ENCODE results near the gene NF2.

NF2 gene

DNA sequence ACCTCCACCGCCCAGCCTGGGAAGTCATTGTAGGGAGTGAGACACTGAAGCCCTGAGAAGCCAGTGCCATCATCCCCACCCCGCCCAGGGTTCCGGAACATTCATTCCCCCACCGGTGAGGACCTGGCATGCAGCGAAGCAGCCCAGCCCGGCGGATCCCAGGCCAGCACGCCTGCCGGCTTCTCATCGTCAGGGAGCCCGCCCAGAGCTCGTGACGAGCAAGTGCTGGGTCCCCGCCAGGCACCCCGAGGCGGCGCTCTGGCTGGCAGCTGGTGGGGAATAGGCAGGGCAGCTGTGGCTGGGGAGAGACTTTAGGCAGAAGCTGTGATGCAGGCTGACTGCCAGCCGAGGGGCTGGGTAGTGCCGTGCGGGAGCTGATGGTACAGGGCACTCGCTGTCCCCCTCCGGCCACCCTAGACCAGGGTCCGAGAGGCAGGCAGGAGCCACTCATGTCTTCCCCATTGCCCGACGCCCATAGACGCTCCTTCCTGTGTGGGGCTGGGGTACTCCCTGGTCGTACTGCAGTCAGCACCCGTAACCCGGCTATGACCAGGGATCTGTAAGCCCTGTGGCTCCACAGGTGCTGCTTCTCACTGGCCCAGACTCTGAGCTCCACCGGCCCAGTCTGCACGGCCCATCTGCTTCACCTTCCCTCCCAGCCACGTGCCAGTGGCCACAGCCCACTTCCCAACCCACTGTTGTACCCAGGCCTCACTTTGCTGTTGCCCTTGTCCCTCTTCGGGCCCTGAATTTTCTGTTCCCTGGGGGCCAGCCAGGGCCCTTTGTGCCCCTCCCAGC is 91.9 kb downstream of the NF2 start:
- H3K4me3 ChIP-seq (ENCODE audit: low read depth, low read length), result no peak overlapping the region
- TF ChIP-seq, protein P1, sequence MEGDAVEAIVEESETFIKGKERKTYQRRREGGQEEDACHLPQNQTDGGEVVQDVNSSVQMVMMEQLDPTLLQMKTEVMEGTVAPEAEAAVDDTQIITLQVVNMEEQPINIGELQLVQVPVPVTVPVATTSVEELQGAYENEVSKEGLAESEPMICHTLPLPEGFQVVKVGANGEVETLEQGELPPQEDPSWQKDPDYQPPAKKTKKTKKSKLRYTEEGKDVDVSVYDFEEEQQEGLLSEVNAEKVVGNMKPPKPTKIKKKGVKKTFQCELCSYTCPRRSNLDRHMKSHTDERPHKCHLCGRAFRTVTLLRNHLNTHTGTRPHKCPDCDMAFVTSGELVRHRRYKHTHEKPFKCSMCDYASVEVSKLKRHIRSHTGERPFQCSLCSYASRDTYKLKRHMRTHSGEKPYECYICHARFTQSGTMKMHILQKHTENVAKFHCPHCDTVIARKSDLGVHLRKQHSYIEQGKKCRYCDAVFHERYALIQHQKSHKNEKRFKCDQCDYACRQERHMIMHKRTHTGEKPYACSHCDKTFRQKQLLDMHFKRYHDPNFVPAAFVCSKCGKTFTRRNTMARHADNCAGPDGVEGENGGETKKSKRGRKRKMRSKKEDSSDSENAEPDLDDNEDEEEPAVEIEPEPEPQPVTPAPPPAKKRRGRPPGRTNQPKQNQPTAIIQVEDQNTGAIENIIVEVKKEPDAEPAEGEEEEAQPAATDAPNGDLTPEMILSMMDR (IDR thresholded peaks at IDR 0.05; ENCODE audit: low read depth, low read length), result no peak

DNA sequence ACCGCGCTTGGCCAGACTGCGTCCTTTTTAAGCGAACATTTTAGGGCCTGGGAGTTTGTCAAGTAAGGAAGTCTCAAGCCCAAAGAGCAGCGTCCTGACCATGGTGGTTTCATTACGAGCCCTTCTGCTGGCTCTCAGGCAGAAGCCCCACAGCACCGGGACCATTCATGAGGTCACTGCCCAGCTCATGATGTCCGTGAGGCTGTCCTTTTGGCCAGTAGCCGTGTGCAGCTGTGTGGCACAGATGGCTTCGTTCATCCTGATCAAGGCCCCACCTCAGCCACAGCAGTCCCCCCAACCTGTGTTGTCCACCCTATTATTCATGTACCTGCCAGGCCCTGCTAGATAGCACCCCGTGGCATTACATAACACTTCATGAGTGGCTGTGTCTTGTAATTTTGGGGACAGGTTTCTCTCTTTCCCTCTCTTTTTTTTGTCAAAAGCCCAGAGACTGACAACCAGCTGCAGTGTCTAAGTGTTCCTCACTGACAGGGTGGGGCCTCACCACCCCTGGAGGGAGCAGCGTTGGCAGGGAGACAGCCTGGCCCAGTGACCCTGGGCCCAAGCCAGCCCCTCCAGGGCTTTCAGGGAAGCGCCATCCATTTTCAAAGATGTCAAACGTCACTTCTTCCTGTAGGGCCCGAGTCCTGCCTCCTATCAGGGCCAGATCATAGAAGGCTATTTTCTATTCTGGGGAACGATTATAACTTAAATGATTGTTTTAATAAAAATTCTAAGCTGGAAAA is 94.6 kb downstream of the NF2 start:
- H3K4me3 ChIP-seq (ENCODE audit: low read depth, low read length), result no peak overlapping the region
- TF ChIP-seq, protein P1 (IDR thresholded peaks at IDR 0.05; ENCODE audit: low read depth, low read length), result no peak

DNA sequence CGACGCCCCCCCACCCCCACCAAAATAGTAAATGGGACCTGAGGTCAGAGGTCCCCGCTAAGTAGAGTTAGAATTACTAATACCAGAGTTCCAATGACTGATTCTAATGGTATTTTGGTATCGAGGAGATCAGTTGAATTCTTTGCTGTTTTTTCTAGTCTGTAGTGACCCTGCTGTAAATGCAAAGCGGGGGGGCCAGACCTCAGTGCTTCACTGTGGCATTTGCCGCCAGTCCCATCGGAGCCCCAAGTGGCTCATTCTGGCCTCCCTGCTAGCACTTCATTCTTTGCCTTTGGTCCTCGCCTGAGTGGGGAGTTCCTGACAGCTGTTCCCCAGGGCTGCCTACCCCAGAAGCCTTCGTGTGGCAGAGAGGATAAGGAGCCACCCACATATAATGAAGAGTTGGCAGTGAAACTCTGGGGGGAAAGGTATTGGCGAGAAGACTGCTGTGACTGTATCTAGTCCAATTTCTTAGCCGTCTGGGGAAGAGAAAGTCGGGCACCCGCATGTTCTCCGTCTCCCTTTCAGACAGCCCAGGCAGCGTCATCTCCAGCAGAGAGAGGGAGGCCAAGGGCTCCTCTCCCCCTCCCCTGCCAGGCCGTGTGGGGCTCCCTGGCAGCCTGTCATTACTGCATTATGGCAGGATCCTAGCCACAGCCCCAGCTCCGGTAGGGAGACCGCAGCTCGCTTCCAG is 96.9 kb downstream of the NF2 start:
- TF ChIP-seq, protein P1 (IDR thresholded peaks at IDR 0.05; ENCODE audit: low read depth, low read length), result no peak
- no peak overlapping the region for H3K4me3 ChIP-seq (ENCODE audit: low read depth, low read length)

DNA sequence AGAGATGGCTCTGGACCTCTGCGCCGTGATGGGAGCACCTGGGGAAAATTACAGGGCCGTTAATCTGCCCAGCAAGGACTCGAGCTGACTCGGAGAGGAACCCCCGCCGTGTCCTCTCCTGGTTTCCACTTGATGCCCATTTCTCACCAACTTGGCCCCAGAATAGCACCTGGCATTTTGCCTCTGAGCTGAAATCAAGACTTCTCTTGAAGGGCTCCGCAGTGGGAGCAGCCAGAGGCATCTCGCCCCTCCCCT is 97.4 kb downstream of the NF2 start:
- TF ChIP-seq, protein P1 (IDR thresholded peaks at IDR 0.05; ENCODE audit: low read depth, low read length), result no peak
- no peak overlapping the region for H3K4me3 ChIP-seq (ENCODE audit: low read depth, low read length)

DNA sequence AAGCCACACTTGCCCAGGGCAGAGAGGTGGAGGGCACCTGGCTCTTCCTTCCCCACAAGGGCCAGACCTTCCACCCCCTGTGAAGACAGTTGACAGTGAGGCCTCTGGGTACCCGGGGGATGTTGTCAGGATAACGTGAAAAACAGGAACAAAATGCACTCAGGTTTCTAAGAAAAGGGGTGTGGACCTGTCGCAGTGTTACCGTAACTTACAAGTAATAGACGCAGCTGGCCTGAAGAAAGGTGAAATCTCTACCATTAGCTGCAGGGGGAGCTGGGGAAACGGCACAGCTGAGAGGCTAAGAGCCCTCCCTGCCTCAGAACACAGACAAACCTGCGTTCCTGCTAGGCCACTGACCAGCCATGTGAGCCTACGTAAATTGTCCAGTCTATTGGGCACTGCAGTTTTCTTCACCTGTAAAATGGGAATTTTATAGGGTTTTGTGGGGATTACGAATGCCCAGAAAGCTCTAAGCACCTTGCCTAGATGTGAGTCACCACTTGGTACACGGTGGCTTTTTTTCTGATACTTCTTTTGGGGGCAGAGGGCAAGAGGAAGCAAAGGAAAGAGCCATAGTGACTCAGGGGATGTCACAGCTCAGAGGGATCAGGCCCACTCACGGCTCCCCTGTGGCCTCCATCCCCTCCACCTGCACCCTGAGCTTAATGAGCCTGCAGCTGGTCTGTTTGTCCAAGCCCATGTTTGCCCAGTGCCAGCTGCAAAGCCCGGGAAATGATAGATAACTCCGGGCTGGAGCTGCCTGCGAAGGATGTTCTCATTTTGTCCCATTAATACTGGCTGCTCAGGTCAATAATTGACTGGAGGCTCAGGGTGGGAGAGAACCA is 97.9 kb downstream of the NF2 start:
- no peak overlapping the region for H3K4me3 ChIP-seq (ENCODE audit: low read depth, low read length)
- TF ChIP-seq, protein P1 (IDR thresholded peaks at IDR 0.05; ENCODE audit: low read depth, low read length), result no peak

DNA sequence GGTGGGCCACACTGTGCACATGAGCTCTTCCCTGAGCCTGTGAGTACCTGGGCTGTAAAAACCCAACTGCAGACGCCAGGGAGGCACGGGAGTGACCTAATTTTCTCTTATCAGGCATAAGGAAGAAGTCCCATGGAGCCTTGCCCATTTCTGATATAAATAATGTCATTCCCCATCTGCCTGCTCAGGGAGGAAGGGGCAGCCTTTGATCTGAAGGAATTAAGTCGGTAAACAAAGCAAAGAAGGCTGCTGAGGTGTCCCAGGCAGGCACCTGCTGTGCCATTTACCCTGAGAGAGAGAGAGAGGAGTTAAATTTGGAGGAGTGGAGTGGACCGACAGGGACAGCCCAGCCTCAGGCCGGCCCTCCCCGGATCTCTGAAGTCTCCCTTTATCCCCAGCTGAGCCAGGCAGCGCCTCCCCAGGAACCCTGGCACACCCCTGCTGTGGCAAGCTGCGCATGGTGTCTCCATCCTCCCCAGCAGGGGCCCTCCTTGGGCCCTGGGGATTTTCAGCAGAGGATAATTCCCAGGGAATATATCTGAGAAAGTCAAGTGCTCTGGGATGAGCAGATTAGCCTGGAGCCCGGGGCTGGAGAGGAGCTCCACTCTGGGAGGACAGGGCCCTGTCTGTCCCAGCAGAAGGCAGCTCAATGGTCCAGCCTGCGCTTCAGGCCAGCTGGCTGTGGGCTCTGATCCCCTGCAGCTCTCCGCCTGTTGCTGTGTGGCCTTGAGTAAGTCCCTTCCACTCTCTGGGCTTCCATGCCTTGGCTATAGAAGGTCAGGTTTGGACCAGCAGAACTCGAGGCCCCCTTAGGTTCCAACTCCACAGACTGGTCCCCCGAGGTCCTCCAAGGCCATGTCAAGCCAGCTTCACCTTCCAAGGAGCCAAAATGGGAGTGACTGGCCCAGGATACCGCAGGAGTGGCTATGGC is 98.8 kb downstream of the NF2 start:
- no peak overlapping the region for H3K4me3 ChIP-seq (ENCODE audit: low read depth, low read length)
- TF ChIP-seq, protein P1 (IDR thresholded peaks at IDR 0.05; ENCODE audit: low read depth, low read length), result no peak

Measured in WI38 (cell line).